ENCODE data around the gene NEDD4L. TPM values are rescaled to one million over a fixed set of nuclear protein-coding genes. Genes with fewer than 3 reads are reported as not detected.

Gene NEDD4L
- total RNA-seq, 5 donors from 2014 or later (not counting 1 experiment from before 2014, with no cell fraction given), result 4.4 to 10.7 (median 6.7) TPM

DNA sequence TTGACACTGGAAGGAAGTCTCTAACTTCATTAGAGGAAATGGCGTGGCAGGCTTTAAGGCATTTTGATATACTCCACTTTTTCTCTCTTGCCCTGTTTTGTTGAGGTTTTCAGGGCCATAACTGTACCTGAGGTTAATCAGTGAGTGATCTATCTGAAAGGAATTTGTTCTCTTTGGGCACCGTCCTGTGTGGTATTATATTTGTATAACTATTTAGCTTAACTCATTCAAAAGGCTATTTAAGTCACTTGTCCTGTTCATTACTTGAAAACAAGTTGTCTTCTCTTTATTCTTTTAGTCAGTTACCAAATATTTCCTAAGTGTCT, 180.4 kb downstream of the NEDD4L start:
- CTCF ChIA-PET, result interaction anchor here (0.7 to 0.8 kb wide), 2 partner anchors 44 to 861 kb away, joined by 3 read pairs; no protein-coding TSS in a partner anchor

DNA sequence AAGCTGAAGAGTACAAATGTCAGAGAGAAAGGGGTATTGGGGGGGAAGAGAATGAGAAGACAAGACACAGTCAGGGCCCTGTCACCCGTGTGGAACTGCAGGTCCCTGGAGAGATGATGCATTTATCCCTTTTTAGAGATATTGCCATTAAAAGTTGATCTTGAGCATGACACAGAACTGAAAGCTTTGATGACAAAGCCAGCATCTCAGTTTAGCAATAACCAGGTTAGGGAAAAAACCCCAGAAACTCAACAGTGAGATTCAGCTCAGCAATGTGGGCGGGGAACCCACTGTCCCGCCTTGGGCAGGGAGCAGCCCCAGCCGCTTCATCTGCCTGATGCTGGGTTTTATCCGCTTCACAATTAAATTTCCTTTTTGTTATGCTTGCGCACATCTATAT, 181.1 kb downstream of the NEDD4L start:
- Histone ChIP-seq H3K27ac (ENCODE audit: low read length) (no peak overlapping the region), H3K9me3 (no peaks in the 10 kb centered on the region), H3K27me3 (replicated peaks in 1 of 2; ENCODE audit: control insufficient read depth in 2 of 2, extremely low read depth in 1 of 2, insufficient read depth in 2 of 2, low read length in 1 of 2) (peaks cover 0 to 8% of the 10 kb centered on the region in 2 experiments), H3K4me1 (ENCODE audit: control insufficient read depth in 1 of 2, extremely low read depth in 1 of 2, insufficient read depth in 2 of 2, low read length in 2 of 2) (no peaks in the 10 kb centered on the region), H3K4me3 (ENCODE audit: control insufficient read depth in 1 of 2, extremely low read depth in 1 of 2, low read length in 1 of 2) (no peak overlapping the region), H3K36me3 (ENCODE audit: control insufficient read depth in 2 of 2, extremely low read depth in 1 of 2, insufficient read depth in 1 of 2, low read length in 1 of 2) (no peaks in the 10 kb centered on the region)
- WGBS (ENCODE audit: insufficient coverage), result 56% methylated on average over 3 of the region's 6 CpGs
- no peak overlapping the region for H3K4me3 Mint-ChIP-seq
- H3K9me3 Mint-ChIP-seq, result no peaks in the 10 kb centered on the region
- ATAC-seq (replicated peaks in 1 of 4), result no peak
- DNase-seq, result no peak
- ChIA-PET POLR2A (no interaction called here), CTCF (interaction anchor here in 1 of 2 donors (0.8 kb wide), 1 partner anchor 44 kb away, joined by 3 read pairs; no protein-coding TSS in a partner anchor)
- no peaks in the 10 kb centered on the region for H3K36me3 Mint-ChIP-seq
- peaks cover 0 to 5% of the 10 kb centered on the region in 2 donors for H3K27me3 Mint-ChIP-seq
- peaks cover 0 to 2% (median 0%) of the 10 kb centered on the region in 3 donors for H3K4me1 Mint-ChIP-seq
- no peak overlapping the region for H3K27ac Mint-ChIP-seq

More for the DNA sequence above, 180.4 kb downstream of the NEDD4L start:
- Mint-ChIP-seq H3K36me3 (no peaks in the 10 kb centered on the region), H3K9me3 (no peaks in the 10 kb centered on the region), H3K27me3 (peaks cover 0 to 5% of the 10 kb centered on the region in 2 donors), H3K4me1 (peaks cover 0 to 2% (median 0%) of the 10 kb centered on the region in 3 donors), H3K4me3 (no peak overlapping the region), H3K27ac (no peak overlapping the region)
- DNase-seq (no peak), ATAC-seq (replicated peaks in 1 of 4) (no peak)
- Histone ChIP-seq H3K4me1 (ENCODE audit: control insufficient read depth in 1 of 2, extremely low read depth in 1 of 2, insufficient read depth in 2 of 2, low read length in 2 of 2) (no peaks in the 10 kb centered on the region), H3K4me3 (ENCODE audit: control insufficient read depth in 1 of 2, extremely low read depth in 1 of 2, low read length in 1 of 2) (no peak overlapping the region), H3K27me3 (replicated peaks in 1 of 2; ENCODE audit: control insufficient read depth in 2 of 2, extremely low read depth in 1 of 2, insufficient read depth in 2 of 2, low read length in 1 of 2) (peaks cover 0 to 8% of the 10 kb centered on the region in 2 experiments), H3K9me3 (no peaks in the 10 kb centered on the region), H3K36me3 (ENCODE audit: control insufficient read depth in 2 of 2, extremely low read depth in 1 of 2, insufficient read depth in 1 of 2, low read length in 1 of 2) (no peaks in the 10 kb centered on the region), H3K27ac (ENCODE audit: low read length) (no peak overlapping the region)
- POLR2A ChIA-PET, result no interaction called here
- WGBS (ENCODE audit: insufficient coverage), result no CpG with 5 or more reads among the region's 2 CpGs

DNA sequence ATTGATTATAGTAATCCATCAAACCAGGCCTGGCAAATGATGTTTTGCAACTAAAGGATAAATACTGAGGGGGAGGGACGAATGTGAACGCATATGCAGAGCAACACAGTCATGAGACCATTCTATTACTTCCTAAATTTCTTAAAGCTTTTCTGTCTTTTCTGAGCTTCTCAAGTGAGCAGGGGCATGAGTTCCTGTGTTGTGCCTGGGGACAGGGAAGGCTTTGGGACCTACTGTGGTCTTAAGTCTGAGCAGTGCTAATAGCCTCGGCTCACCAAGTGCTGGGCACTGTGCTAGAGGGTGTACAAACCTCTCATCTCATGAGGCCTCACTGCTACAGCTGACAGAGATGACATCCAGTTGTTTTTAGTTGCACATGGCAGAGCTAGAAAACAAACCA, 182.4 kb downstream of the NEDD4L start:
- H3K4me3 ChIP-seq (ENCODE audit: control insufficient read depth in 1 of 2, extremely low read depth in 1 of 2, low read length in 1 of 2), result no peak overlapping the region
- Mint-ChIP-seq H3K4me3 (no peak overlapping the region), H3K27ac (no peak overlapping the region), H3K27me3 (peaks cover 0 to 5% of the 10 kb centered on the region in 2 donors), H3K36me3 (no peaks in the 10 kb centered on the region), H3K4me1 (peaks cover 0 to 2% (median 0%) of the 10 kb centered on the region in 3 donors), H3K9me3 (no peaks in the 10 kb centered on the region)
- peaks cover 0 to 8% of the 10 kb centered on the region in 2 experiments for H3K27me3 ChIP-seq (replicated peaks in 1 of 2; ENCODE audit: control insufficient read depth in 2 of 2, extremely low read depth in 1 of 2, insufficient read depth in 2 of 2, low read length in 1 of 2)
- POLR2A ChIA-PET, result no interaction called here
- no peak overlapping the region for H3K27ac ChIP-seq (ENCODE audit: low read length)
- 40% methylated on average over 1 of the region's 3 CpGs for WGBS (ENCODE audit: insufficient coverage)
- CTCF ChIA-PET, result interaction anchor here in 1 of 2 donors (0.6 kb wide), 1 partner anchor 553 kb away, joined by 5 read pairs; no protein-coding TSS in a partner anchor
- H3K4me1 ChIP-seq (ENCODE audit: control insufficient read depth in 1 of 2, extremely low read depth in 1 of 2, insufficient read depth in 2 of 2, low read length in 2 of 2), result no peaks in the 10 kb centered on the region
- ATAC-seq (replicated peaks in 1 of 4) (no peak), DNase-seq (no peak)
- no peaks in the 10 kb centered on the region for H3K36me3 ChIP-seq (ENCODE audit: control insufficient read depth in 2 of 2, extremely low read depth in 1 of 2, insufficient read depth in 1 of 2, low read length in 1 of 2)
- H3K9me3 ChIP-seq, result no peaks in the 10 kb centered on the region

DNA sequence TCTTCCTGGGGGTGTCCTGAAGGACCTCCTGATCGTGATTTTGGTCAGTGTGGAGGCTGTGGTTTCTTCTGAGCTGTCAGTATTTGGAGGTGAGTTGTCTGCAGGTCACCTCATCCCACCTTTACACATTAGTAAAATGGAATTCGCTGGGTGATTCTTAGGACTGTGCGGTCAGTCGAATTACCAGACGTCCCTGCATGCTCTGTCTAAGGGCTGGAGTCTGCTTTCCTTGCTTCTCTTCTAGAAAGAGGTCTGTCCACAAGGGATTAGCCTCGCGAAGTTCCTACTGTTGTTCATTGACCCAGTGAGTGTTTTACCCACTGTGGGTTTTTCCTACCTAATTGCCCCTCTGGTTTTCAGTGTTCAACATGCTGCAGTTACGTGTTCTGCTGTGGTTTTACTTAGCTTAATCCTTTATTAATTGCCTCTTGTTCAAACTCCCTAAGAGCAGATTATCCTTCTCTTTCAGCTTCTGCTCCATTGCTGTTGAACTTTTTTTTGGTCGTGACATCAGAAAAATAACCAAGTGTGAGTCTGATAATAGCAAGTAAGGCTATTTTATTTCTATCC, 183.4 kb downstream of the NEDD4L start:
- ATAC-seq (replicated peaks in 1 of 4), result no peak
- CTCF ChIA-PET, result interaction anchor here in 1 of 2 donors (1.0 kb wide), 1 partner anchor 15 kb away, joined by 3 read pairs; no protein-coding TSS in a partner anchor
- peaks cover 0 to 2% (median 0%) of the 10 kb centered on the region in 3 donors for H3K4me1 Mint-ChIP-seq

DNA sequence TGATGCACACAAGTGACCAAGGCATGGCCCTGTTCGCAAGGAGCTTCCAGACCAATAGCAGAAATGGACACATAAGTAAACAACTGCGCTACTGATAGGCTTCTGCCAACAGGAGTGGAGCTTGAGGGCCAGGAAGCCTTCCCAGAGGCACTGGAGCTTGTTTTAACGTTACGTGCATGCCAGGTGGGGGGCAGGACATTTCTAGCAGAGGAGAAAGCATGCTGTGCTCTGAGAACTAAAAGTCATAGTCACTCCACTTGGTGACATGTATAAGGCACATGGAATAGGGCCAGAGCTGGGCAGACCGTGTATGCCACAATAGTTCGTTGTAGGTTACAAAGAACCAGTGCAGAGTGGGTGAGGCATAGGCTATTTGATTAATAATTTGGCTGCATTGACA, 184.2 kb downstream of the NEDD4L start:
- no peak for DNase-seq
- Histone ChIP-seq H3K4me3 (ENCODE audit: control insufficient read depth in 1 of 2, extremely low read depth in 1 of 2, low read length in 1 of 2) (no peak overlapping the region), H3K36me3 (ENCODE audit: control insufficient read depth in 2 of 2, extremely low read depth in 1 of 2, insufficient read depth in 1 of 2, low read length in 1 of 2) (no peaks in the 10 kb centered on the region), H3K4me1 (ENCODE audit: control insufficient read depth in 1 of 2, extremely low read depth in 1 of 2, insufficient read depth in 2 of 2, low read length in 2 of 2) (no peaks in the 10 kb centered on the region), H3K27me3 (replicated peaks in 1 of 2; ENCODE audit: control insufficient read depth in 2 of 2, extremely low read depth in 1 of 2, insufficient read depth in 2 of 2, low read length in 1 of 2) (peaks cover 0 to 8% of the 10 kb centered on the region in 2 experiments), H3K9me3 (no peaks in the 10 kb centered on the region), H3K27ac (ENCODE audit: low read length) (no peak overlapping the region)
- peaks cover 0 to 2% (median 0%) of the 10 kb centered on the region in 3 donors for H3K4me1 Mint-ChIP-seq
- H3K4me3 Mint-ChIP-seq, result no peak overlapping the region
- H3K36me3 Mint-ChIP-seq, result no peaks in the 10 kb centered on the region
- WGBS (ENCODE audit: insufficient coverage), result 86% methylated on average over 6 of the region's 6 CpGs
- no peak for ATAC-seq (replicated peaks in 1 of 4)
- no peaks in the 10 kb centered on the region for H3K9me3 Mint-ChIP-seq
- ChIA-PET POLR2A (no interaction called here), CTCF (interaction anchor here (1.0 kb wide), 2 partner anchors 10 to 14 kb away, joined by 3 read pairs; no protein-coding TSS in a partner anchor)
- peaks cover 0 to 3% of the 10 kb centered on the region in 2 donors for H3K27me3 Mint-ChIP-seq
- H3K27ac Mint-ChIP-seq, result no peak overlapping the region

More for the DNA sequence above, 183.4 kb downstream of the NEDD4L start:
- H3K27ac ChIP-seq (ENCODE audit: low read length), result no peak overlapping the region
- no peak overlapping the region for H3K4me3 ChIP-seq (ENCODE audit: control insufficient read depth in 1 of 2, extremely low read depth in 1 of 2, low read length in 1 of 2)
- Mint-ChIP-seq H3K4me3 (no peak overlapping the region), H3K27ac (no peak overlapping the region), H3K27me3 (peaks cover 0 to 5% of the 10 kb centered on the region in 2 donors), H3K36me3 (no peaks in the 10 kb centered on the region), H3K9me3 (no peaks in the 10 kb centered on the region)
- DNase-seq, result no peak
- H3K9me3 ChIP-seq, result no peaks in the 10 kb centered on the region
- no peaks in the 10 kb centered on the region for H3K36me3 ChIP-seq (ENCODE audit: control insufficient read depth in 2 of 2, extremely low read depth in 1 of 2, insufficient read depth in 1 of 2, low read length in 1 of 2)
- peaks cover 0 to 8% of the 10 kb centered on the region in 2 experiments for H3K27me3 ChIP-seq (replicated peaks in 1 of 2; ENCODE audit: control insufficient read depth in 2 of 2, extremely low read depth in 1 of 2, insufficient read depth in 2 of 2, low read length in 1 of 2)
- WGBS (ENCODE audit: insufficient coverage), result 87% methylated on average over 6 of the region's 9 CpGs
- POLR2A ChIA-PET, result no interaction called here
- no peaks in the 10 kb centered on the region for H3K4me1 ChIP-seq (ENCODE audit: control insufficient read depth in 1 of 2, extremely low read depth in 1 of 2, insufficient read depth in 2 of 2, low read length in 2 of 2)

DNA sequence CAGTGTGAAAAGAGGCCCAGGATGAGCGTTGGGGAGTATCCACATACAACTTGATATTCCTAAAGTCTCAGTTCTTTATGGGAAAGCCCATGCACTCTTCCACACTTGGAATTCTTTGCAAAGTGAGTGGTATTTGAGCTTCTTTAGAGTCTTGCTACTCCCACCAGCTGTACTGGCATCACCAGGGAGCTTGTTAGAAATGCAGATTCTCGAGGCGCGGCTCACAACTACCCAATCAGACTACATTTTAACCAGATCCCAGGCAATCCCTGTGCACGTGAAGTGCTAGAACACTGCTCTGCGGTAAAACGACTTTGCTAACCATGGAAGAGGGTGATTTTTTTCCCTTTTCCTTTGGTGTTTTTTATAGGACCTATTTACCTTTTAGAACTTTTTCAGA, 184.7 kb downstream of the NEDD4L start:
- POLR2A ChIA-PET, result no interaction called here

More for the DNA sequence above, 184.7 kb downstream of the NEDD4L start:
- ATAC-seq (replicated peaks in 1 of 4), result no peak
- no peak overlapping the region for H3K4me3 ChIP-seq (ENCODE audit: control insufficient read depth in 1 of 2, extremely low read depth in 1 of 2, low read length in 1 of 2)
- no peak for DNase-seq
- peaks cover 0 to 2% (median 0%) of the 10 kb centered on the region in 3 donors for H3K4me1 Mint-ChIP-seq
- no peaks in the 10 kb centered on the region for H3K4me1 ChIP-seq (ENCODE audit: control insufficient read depth in 1 of 2, extremely low read depth in 1 of 2, insufficient read depth in 2 of 2, low read length in 2 of 2)
- no peak overlapping the region for H3K27ac Mint-ChIP-seq
- no peaks in the 10 kb centered on the region for H3K36me3 Mint-ChIP-seq
- no peaks in the 10 kb centered on the region for H3K9me3 Mint-ChIP-seq
- no peaks in the 10 kb centered on the region for H3K27me3 Mint-ChIP-seq
- H3K9me3 ChIP-seq, result no peaks in the 10 kb centered on the region
- no peaks in the 10 kb centered on the region for H3K36me3 ChIP-seq (ENCODE audit: control insufficient read depth in 2 of 2, extremely low read depth in 1 of 2, insufficient read depth in 1 of 2, low read length in 1 of 2)
- H3K27ac ChIP-seq (ENCODE audit: low read length), result no peak overlapping the region
- peaks cover 0 to 5% of the 10 kb centered on the region in 2 experiments for H3K27me3 ChIP-seq (replicated peaks in 1 of 2; ENCODE audit: control insufficient read depth in 2 of 2, extremely low read depth in 1 of 2, insufficient read depth in 2 of 2, low read length in 1 of 2)
- CTCF ChIA-PET, result interaction anchor here in 1 of 2 donors (1.0 kb wide), 1 partner anchor 9 kb away, joined by 3 read pairs; no protein-coding TSS in a partner anchor
- H3K4me3 Mint-ChIP-seq, result no peak overlapping the region
- no CpG with 5 or more reads among the region's 7 CpGs for WGBS (ENCODE audit: insufficient coverage)

Data from T-cell (primary cell).